PC-9 (cell line): ENCODE results near the gene HELT. TPM values are rescaled to one million over a fixed set of nuclear protein-coding genes. Genes with fewer than 3 reads are reported as not detected.

ENCODE experiments used
- BruUV-seq: library from RNA; stranded (reverse); fragments of 400-500 nt; replicated peaks from 2 replicates; lab custom pipeline; 2021; lab: Mats Ljungman, UMichigan
- CTCF ChIA-PET: fragments of 300-600 bp; sonication (Branson Sonifier 250); formaldehyde crosslinking; loops from one replicate; lab custom pipeline; 2022; ENCODE audit warnings: antibody characterized with exemption; lab: Charles Lee
- POLR2A ChIA-PET: fragments of 300-600 bp; sonication (Branson Sonifier 250); formaldehyde crosslinking; loops from one replicate; lab custom pipeline; 2022; ENCODE audit warnings: antibody characterized with exemption; ENCODE audit not compliant: unreplicated experiment; lab: Charles Lee
- DNase-seq, 2 experiments: peaks; one replicate each; pipeline versions ENCODE4 v3.0.0 to v3.0.0-alpha.2; 2015 to 2022; ENCODE audit warnings: mixed read lengths in 1 of 2
- H2AFZ ChIP-seq: fragments of 200-600 bp; sonication (generic); 2 replicates; pipeline ENCODE4 v1.8.1; 2017; ENCODE audit warnings: antibody characterized with exemption
- H3F3A ChIP-seq: fragments of 200-600 bp; sonication (generic); 2 replicates; pipeline ENCODE4 v1.8.1; 2017; ENCODE audit warnings: antibody characterized with exemption, mild to moderate bottlenecking, low read depth; ENCODE audit not compliant: insufficient read depth
- H3K27ac ChIP-seq: fragments of 200-600 bp; sonication (generic); 2 replicates; pipeline ENCODE4 v1.6.1; 2016; ENCODE audit warnings: mixed run types
- H3K27me3 ChIP-seq: fragments of 200-600 bp; sonication (generic); 2 replicates; pipeline ENCODE4 v1.6.1; 2016; ENCODE audit warnings: low read depth, mixed run types; ENCODE audit not compliant: insufficient read depth
- H3K36me3 ChIP-seq: fragments of 200-600 bp; sonication (generic); 2 replicates; pipeline ENCODE4 v1.6.1; 2016; ENCODE audit warnings: low read depth, mixed run types
- H3K4me1 ChIP-seq: fragments of 200-600 bp; sonication (generic); replicated peaks from 2 replicates; pipeline ENCODE4 v1.6.1; 2016; ENCODE audit warnings: mixed run types; ENCODE audit not compliant: insufficient read depth
- H3K4me2 ChIP-seq: fragments of 200-600 bp; sonication (generic); 2 replicates; pipeline ENCODE4 v1.6.1; 2017; ENCODE audit warnings: mixed run types
- H3K4me3 ChIP-seq: fragments of 200-600 bp; sonication (generic); 2 replicates; pipeline ENCODE4 v1.6.1; 2016; ENCODE audit warnings: mixed run types
- H3K79me2 ChIP-seq: fragments of 200-600 bp; sonication (generic); 2 replicates; pipeline ENCODE4 v1.6.1; 2017; ENCODE audit warnings: low read depth, mixed run types
- H3K9me2 ChIP-seq: fragments of 200-600 bp; sonication (generic); 2 replicates; pipeline ENCODE4 v1.8.1; 2017; ENCODE audit warnings: mild to moderate bottlenecking; ENCODE audit not compliant: insufficient read depth
- H3K9me3 ChIP-seq: fragments of 200-600 bp; sonication (generic); 2 replicates; pipeline ENCODE4 v1.8.1; 2016; ENCODE audit warnings: low read depth; ENCODE audit not compliant: insufficient read depth
- H4K20me1 ChIP-seq: fragments of 200-600 bp; sonication (generic); 2 replicates; pipeline ENCODE4 v1.8.1; 2017; ENCODE audit not compliant: insufficient read depth
- CTCF ChIP-seq: fragments of 200-600 bp; sonication (generic); conservative IDR thresholded peaks from 2 replicates; pipeline ENCODE4 v1.6.1; 2017; ENCODE audit warnings: mixed run types, antibody characterized with exemption, mild to moderate bottlenecking, moderate library complexity
- EZH2 ChIP-seq: fragments of 200-600 bp; sonication (generic); IDR thresholded peaks from 2 replicates; pipeline ENCODE4 v1.8.0; 2017; ENCODE audit warnings: antibody characterized with exemption, low read depth
- intact Hi-C: fragments of 100-400 bp; cut with micrococcal nuclease; formaldehyde crosslinking; loops from one replicate; pipeline ENCODE4 v1.10.0; 2022; ENCODE audit not compliant: unreplicated experiment
- total RNA-seq: library from RNA; stranded (reverse); gene quantifications from 2 replicates; pipeline ENCODE4 v1.2.3, GENCODE V29; 2021

HELT gene
- total RNA-seq, 1 experiment from 2014 or later = not detected

DNA sequence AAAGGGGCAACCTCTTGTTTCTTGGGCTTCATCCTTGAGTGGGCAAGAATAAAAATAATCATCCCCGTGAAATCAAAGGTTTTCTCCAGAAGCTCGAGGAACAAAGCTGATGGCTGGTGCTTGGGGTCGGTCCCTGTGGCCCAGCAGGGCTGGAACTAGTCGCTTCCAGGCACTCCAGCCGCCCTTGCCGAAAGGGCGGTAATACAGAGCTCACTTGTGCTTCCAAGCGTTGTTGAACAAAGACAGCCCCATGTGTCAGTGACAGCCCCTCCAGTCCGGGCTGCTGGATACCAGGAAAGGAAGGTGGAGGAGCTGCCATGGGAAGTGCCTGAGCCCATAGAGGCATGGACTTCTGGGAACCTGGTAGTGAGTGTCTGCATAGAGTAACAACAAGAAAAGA lies 5.2 kb downstream of the HELT start:
- H3K79me2 ChIP-seq = no peaks in the 10 kb centered on the region
- no peak overlapping the region for H2AFZ ChIP-seq
- peaks cover 4% of the 10 kb centered on the region; the same call in 1 of the 2 replicates for H3K27me3 ChIP-seq
- H4K20me1 ChIP-seq = no peaks in the 10 kb centered on the region
- no peak for DNase-seq
- no peak overlapping the region for H3K27ac ChIP-seq
- H3K9me3 ChIP-seq = no peaks in the 10 kb centered on the region
- TF ChIP-seq CTCF (no peak), EZH2 (no peak)
- no peaks in the 10 kb centered on the region for H3K4me1 ChIP-seq
- intact Hi-C loops = no loop called here
- ChIA-PET POLR2A (no interaction called here), CTCF (no interaction called here)
- no peak overlapping the region for H3K4me2 ChIP-seq
- BruUV-seq = no TSS peak
- no peak overlapping the region for H3K4me3 ChIP-seq
- no peaks in the 10 kb centered on the region for H3K9me2 ChIP-seq
- no peaks in the 10 kb centered on the region for H3F3A ChIP-seq
- no peaks in the 10 kb centered on the region for H3K36me3 ChIP-seq

DNA sequence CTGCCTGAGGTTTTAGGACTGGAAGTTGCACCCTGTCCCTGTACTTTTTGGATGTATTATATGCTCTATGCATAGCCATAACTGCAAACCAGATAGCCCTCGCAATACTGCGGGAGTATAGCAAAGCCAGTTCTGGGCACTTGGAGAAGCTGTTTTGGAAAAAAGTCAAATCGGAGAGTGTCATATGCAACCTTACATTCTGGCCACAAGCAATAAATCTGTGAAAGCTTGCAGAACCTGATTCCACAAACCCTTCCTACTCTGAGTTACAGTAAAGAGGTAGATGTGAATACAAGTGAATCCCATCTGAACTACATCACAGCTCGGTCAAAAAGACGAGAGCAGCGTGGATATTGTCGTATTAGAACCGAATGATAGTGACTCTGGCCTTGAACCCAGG lies 10.3 kb downstream of the HELT start:
- no peaks in the 10 kb centered on the region for H3K9me3 ChIP-seq
- H3K27me3 ChIP-seq = no peaks in the 10 kb centered on the region; the same call in 1 of the 2 replicates
- intact Hi-C loops = no loop called here
- no peaks in the 10 kb centered on the region for H3F3A ChIP-seq
- H3K4me3 ChIP-seq = no peak overlapping the region
- H3K36me3 ChIP-seq = no peaks in the 10 kb centered on the region
- H2AFZ ChIP-seq = no peak overlapping the region
- ChIA-PET POLR2A (no interaction called here), CTCF (no interaction called here)
- no peak overlapping the region for H3K27ac ChIP-seq
- no peaks in the 10 kb centered on the region for H4K20me1 ChIP-seq
- H3K4me1 ChIP-seq = no peaks in the 10 kb centered on the region
- BruUV-seq = no TSS peak
- H3K4me2 ChIP-seq = no peak overlapping the region
- H3K9me2 ChIP-seq = no peaks in the 10 kb centered on the region
- TF ChIP-seq CTCF = no peak
- no peak for TF ChIP-seq EZH2
- H3K79me2 ChIP-seq = no peaks in the 10 kb centered on the region
- no peak for DNase-seq

DNA sequence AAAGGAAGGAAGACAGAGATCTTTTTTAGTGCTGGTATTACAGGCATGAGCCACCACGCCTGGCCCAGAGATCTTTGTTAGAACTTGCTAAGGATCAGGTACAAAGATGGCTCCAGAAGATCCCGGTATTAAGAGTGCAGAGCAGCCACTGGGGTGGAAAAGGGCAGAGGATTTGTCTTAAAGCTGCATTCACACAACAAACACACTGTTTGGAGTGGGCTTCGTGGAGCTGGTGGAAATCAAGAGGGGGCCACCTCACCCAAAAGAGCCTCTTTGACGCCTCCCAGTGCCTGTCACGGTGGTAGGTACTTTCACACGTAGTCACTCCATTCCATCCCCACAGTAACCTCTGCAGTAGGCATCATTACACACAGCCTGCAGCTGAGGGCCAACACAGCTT lies 13.3 kb downstream of the HELT start:
- no peaks in the 10 kb centered on the region for H3K9me3 ChIP-seq
- no peaks in the 10 kb centered on the region for H3K36me3 ChIP-seq
- H4K20me1 ChIP-seq = no peaks in the 10 kb centered on the region
- no peaks in the 10 kb centered on the region for H3K79me2 ChIP-seq
- H3K9me2 ChIP-seq = no peaks in the 10 kb centered on the region
- no peak overlapping the region for H2AFZ ChIP-seq
- H3K27ac ChIP-seq = no peak overlapping the region
- H3K27me3 ChIP-seq = no peaks in the 10 kb centered on the region
- no peaks in the 10 kb centered on the region for H3K4me1 ChIP-seq
- H3K4me3 ChIP-seq = no peak overlapping the region
- intact Hi-C loops = no loop called here
- H3F3A ChIP-seq = no peaks in the 10 kb centered on the region
- no peak for DNase-seq
- no peak overlapping the region for H3K4me2 ChIP-seq
- ChIA-PET CTCF (no interaction called here), POLR2A (no interaction called here)
- no peak for TF ChIP-seq CTCF
- TF ChIP-seq EZH2 = no peak
- BruUV-seq = no TSS peak
